H1 (cell line): Measurements from ENCODE around the gene CCDC178. TPM values are rescaled to one million over a fixed set of nuclear protein-coding genes. Genes with fewer than 3 reads are reported as not detected.
A peak's percentile ranks its signal among the peaks of the same experiment; 100 is the strongest.

ENCODE experiments used
- CEBPB ChIP-seq: IDR thresholded peaks from 2 replicates; pipeline ENCODE4 v1.6.1; 2012; ENCODE audit warnings: low read depth, low read length
- CHD2 ChIP-seq: IDR thresholded peaks from 2 replicates; pipeline ENCODE4 v1.6.1; 2012; ENCODE audit warnings: low read length, improper control_type of control experiment
- CTBP2 ChIP-seq: IDR thresholded peaks from 2 replicates; pipeline ENCODE4 v1.7.0; 2011; ENCODE audit warnings: borderline replicate concordance, mild to moderate bottlenecking, moderate library complexity, mixed read lengths, low read length; ENCODE audit not compliant: insufficient read depth, insufficient read length
- EZH2 ChIP-seq: fragments of 200-600 bp; sonication (generic); IDR thresholded peaks from 2 replicates; pipeline ENCODE4 v1.7.1; 2012; ENCODE audit warnings: low read depth, mild to moderate bottlenecking, moderate library complexity, low read length, inconsistent platforms; ENCODE audit not compliant: severe bottlenecking
- JUN ChIP-seq: IDR thresholded peaks from 2 replicates; pipeline ENCODE4 v1.6.1; 2011; ENCODE audit warnings: low read depth, mild to moderate bottlenecking, improper control_type of control experiment, low read length
- KDM4A ChIP-seq: IDR thresholded peaks from one replicate; pipeline ENCODE4 v1.7.1; 2012; ENCODE audit warnings: low read depth, mild to moderate bottlenecking, moderate library complexity, low read length, inconsistent platforms; ENCODE audit not compliant: severe bottlenecking
- RAD21 ChIP-seq, 2 experiments: IDR thresholded peaks in 1 of 2; conservative IDR thresholded peaks in 1 of 2; 2 replicates each; pipeline ENCODE4 v1.6.1; 2011; ENCODE audit warnings: low read depth in 2 of 2, low read length in 2 of 2, improper control_type of control experiment in 1 of 2, inconsistent platforms in 1 of 2, mild to moderate bottlenecking in 1 of 2, moderate library complexity in 1 of 2
- RFX5 ChIP-seq: IDR thresholded peaks from 2 replicates; pipeline ENCODE4 v1.6.1; 2011; ENCODE audit warnings: low read depth, low read length, improper control_type of control experiment, borderline replicate concordance
- SP1 ChIP-seq: IDR thresholded peaks from 2 replicates; pipeline ENCODE4 v1.6.1; 2011; ENCODE audit warnings: low read depth, low read length
- polyA plus RNA-seq, 7 experiments: library from polyadenylated mRNA; depleted of rRNA in 3 of 7; stranded (reverse) in 5 of 7; unstranded in 2 of 7; fragments of >200 nt in 5 of 7; fragments of 200-250 nt in 2 of 7; gene quantifications; 1 replicate in 5 of 7; 2 replicates in 1 of 7; 4 replicates in 1 of 7; pipeline versions ENCODE4 v1.2.1 to v1.2.3, GENCODE V29; 2011 to 2013; ENCODE audit warnings: missing spikeins in 2 of 7, mixed read lengths in 2 of 7
- total RNA-seq: library from RNA; stranded (reverse); fragmentation: NEBNext Ultra II Directional; extraction: Animal tissue kit (Norgen Biotek cat#: 25700); gene quantifications from 2 replicates; pipeline ENCODE4 v1.2.1, GENCODE V29; 2021
- TF ChIP-seq, protein P1 (sequence below), 3 experiments: IDR thresholded peaks; 1 replicate in 2 of 3; 2 replicates in 1 of 3; pipeline versions ENCODE4 v1.5.1 to v1.6.1; 2011; ENCODE audit warnings: low read length in 3 of 3, mild to moderate bottlenecking in 3 of 3, inconsistent platforms in 2 of 3, low read depth in 1 of 3, moderate library complexity in 1 of 3; ENCODE audit not compliant: insufficient read depth in 1 of 3; ENCODE audit errors: control extremely low read depth in 1 of 3
- TF ChIP-seq, protein P2 (sequence below): IDR thresholded peaks from 2 replicates; pipeline ENCODE4 v1.6.1; 2012; ENCODE audit warnings: inconsistent platforms

The CCDC178 gene
- total and polyA plus RNA-seq, 2 of the 8 experiments (the other 6 are each of a cell fraction or from before 2014, with no cell fraction given) = not detected

GRCh38 chr18:33440060-33441043 is at the start of gene CCDC178 (continued):
- TF ChIP-seq, protein P1, sequence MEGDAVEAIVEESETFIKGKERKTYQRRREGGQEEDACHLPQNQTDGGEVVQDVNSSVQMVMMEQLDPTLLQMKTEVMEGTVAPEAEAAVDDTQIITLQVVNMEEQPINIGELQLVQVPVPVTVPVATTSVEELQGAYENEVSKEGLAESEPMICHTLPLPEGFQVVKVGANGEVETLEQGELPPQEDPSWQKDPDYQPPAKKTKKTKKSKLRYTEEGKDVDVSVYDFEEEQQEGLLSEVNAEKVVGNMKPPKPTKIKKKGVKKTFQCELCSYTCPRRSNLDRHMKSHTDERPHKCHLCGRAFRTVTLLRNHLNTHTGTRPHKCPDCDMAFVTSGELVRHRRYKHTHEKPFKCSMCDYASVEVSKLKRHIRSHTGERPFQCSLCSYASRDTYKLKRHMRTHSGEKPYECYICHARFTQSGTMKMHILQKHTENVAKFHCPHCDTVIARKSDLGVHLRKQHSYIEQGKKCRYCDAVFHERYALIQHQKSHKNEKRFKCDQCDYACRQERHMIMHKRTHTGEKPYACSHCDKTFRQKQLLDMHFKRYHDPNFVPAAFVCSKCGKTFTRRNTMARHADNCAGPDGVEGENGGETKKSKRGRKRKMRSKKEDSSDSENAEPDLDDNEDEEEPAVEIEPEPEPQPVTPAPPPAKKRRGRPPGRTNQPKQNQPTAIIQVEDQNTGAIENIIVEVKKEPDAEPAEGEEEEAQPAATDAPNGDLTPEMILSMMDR (IDR thresholded peaks at IDR 0.05; ENCODE audit: control extremely low read depth in 1 of 3, insufficient read depth in 1 of 3, low read depth in 1 of 3, low read length in 3 of 3) = peak; percentile 40 to 72 (median 65)
- TF ChIP-seq CTBP2 (no peak), EZH2 (no peak), RFX5 (no peak), JUN (no peak), CHD2 (no peak), CEBPB (no peak), RAD21 (IDR thresholded peaks at IDR 0.05 in 1 of 2, conservative IDR thresholded peaks at IDR 0.05 in 1 of 2; ENCODE audit: low read depth in 2 of 2, low read length in 2 of 2) (peak; percentile 49 to 50; a peak in 3 of 4 replicates), SP1 (no peak), KDM4A (peak; percentile 83)
- TF ChIP-seq, protein P2, sequence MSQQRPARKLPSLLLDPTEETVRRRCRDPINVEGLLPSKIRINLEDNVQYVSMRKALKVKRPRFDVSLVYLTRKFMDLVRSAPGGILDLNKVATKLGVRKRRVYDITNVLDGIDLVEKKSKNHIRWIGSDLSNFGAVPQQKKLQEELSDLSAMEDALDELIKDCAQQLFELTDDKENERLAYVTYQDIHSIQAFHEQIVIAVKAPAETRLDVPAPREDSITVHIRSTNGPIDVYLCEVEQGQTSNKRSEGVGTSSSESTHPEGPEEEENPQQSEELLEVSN = no peak
